AG10803 (cell line): ENCODE results near the gene PLCB4.

Experiments used
- DNase-seq: peaks from one replicate; pipeline ENCODE4 v3.0.0; 2010; ENCODE audit warnings: low read depth
- H3K4me3 ChIP-seq: 2 replicates; pipeline ENCODE4 v1.5.1; 2011; ENCODE audit warnings: mild to moderate bottlenecking, low read length, control low read depth
- CTCF ChIP-seq: conservative IDR thresholded peaks from 2 replicates; pipeline ENCODE4 v1.5.1; 2011; ENCODE audit warnings: mild to moderate bottlenecking, low read length, control low read depth, inconsistent platforms

The PLCB4 gene

GRCh38 chr20:9082741-9083140 is 13.9 kb downstream of the PLCB4 start:
- peak; percentile 42 for DNase-seq
- H3K4me3 ChIP-seq = no peak overlapping the region
- no peak for TF ChIP-seq CTCF

- no peak for DNase-seq
- H3K4me3 ChIP-seq = no peak overlapping the region
- no peak for TF ChIP-seq CTCF
These were observed 18.8 kb downstream of the PLCB4 start for GRCh38 chr20:9087531-9088217.

GRCh38 chr20:9088556-9088955 is 19.7 kb downstream of the PLCB4 start:
- TF ChIP-seq CTCF = no peak
- no peak overlapping the region for H3K4me3 ChIP-seq
- DNase-seq = no peak

GRCh38 chr20:9092113-9092512 is 23.2 kb downstream of the PLCB4 start:
- no peak for TF ChIP-seq CTCF
- H3K4me3 ChIP-seq = no peak overlapping the region
- no peak for DNase-seq

GRCh38 chr20:9092655-9093054 is 23.8 kb downstream of the PLCB4 start:
- TF ChIP-seq CTCF = no peak
- DNase-seq = no peak
- H3K4me3 ChIP-seq = no peak overlapping the region

GRCh38 chr20:9093218-9093957 is 24.5 kb downstream of the PLCB4 start:
- DNase-seq = peak; percentile 50
- H3K4me3 ChIP-seq = peak overlapping the region; percentile 26
- TF ChIP-seq CTCF = no peak

GRCh38 chr20:9099372-9099771 is 30.5 kb downstream of the PLCB4 start:
- no peak for DNase-seq
- no peak overlapping the region for H3K4me3 ChIP-seq
- TF ChIP-seq CTCF = no peak
